ENCODE results near the gene LATS1. TPM values are rescaled to one million over a fixed set of nuclear protein-coding genes. Genes with fewer than 3 reads are reported as not detected.
"Not testable (repeated sequence)": the region's sequence is repeated elsewhere in the genome, so short reads cannot be mapped to it uniquely, and the experiment has no call there.

LATS1 gene
- total RNA-seq, 2 donors from 2014 or later, result 28.7 to 44.8 TPM

- Histone ChIP-seq H3K4me3 (no peak overlapping the region), H3K36me3 (no peaks in the 10 kb centered on the region), H3K27ac (no peak overlapping the region), H3K4me1 (replicated peaks) (no peaks in the 10 kb centered on the region), H3K27me3 (replicated peaks; ENCODE audit: insufficient read depth) (no peaks in the 10 kb centered on the region), H3K9me3 (no peaks in the 10 kb centered on the region)
- WGBS, result 92% methylated on average over 8 of the region's 8 CpGs
- TF ChIP-seq POLR2A (IDR thresholded peaks at IDR 0.05) (no peak), CTCF (IDR thresholded peaks at IDR 0.05) (no peak), POLR2AphosphoS5 (IDR thresholded peaks at IDR 0.05) (no peak)
- intact Hi-C loops (cut with DNase I), result no loop called here
- no peak for DNase-seq (ENCODE audit: low spot score)
Observed at GRCh38 chr6:149751239-149751638, 33.3 kb upstream of the LATS1 start.

GRCh38 chr6:149750136-149750609, 32.3 kb upstream of the LATS1 start:
- H3K27ac ChIP-seq, result peak overlapping the region; percentile 86 to 91
- TF ChIP-seq POLR2A (IDR thresholded peaks at IDR 0.05) (no peak), CTCF (IDR thresholded peaks at IDR 0.05) (no peak), POLR2AphosphoS5 (IDR thresholded peaks at IDR 0.05) (no peak)
- no peaks in the 10 kb centered on the region for H3K36me3 ChIP-seq
- H3K4me3 ChIP-seq, result peak overlapping the region; percentile 81 to 96
- intact Hi-C loops (cut with DNase I), result no loop called here
- no peaks in the 10 kb centered on the region for H3K9me3 ChIP-seq
- no peaks in the 10 kb centered on the region for H3K27me3 ChIP-seq (replicated peaks; ENCODE audit: insufficient read depth)
- peak; percentile 24 for DNase-seq (ENCODE audit: low spot score)
- WGBS, result 0% methylated on average over 25 of the region's 25 CpGs
- H3K4me1 ChIP-seq (replicated peaks), result peaks cover 6% of the 10 kb centered on the region

GRCh38 chr6:149749594-149750135, 31.8 kb upstream of the LATS1 start, which contains the start of gene PCMT1:
TSS of gene PCMT1 (plus strand) at chr6:149749741. CDS start at chr6:149749902, 161 bp downstream.
- Histone ChIP-seq H3K36me3 (no peaks in the 10 kb centered on the region), H3K9me3 (no peaks in the 10 kb centered on the region), H3K27me3 (replicated peaks; ENCODE audit: insufficient read depth) (no peaks in the 10 kb centered on the region), H3K4me3 (peak within 1 kb of the TSS; percentile 81 to 96), H3K27ac (peak within 1 kb of the TSS; percentile 86 to 91), H3K4me1 (replicated peaks) (peaks cover 6% of the 10 kb centered on the region)
- 0% methylated on average over 49 of the region's 60 CpGs for WGBS
- TF ChIP-seq POLR2AphosphoS5 (IDR thresholded peaks at IDR 0.05) (peak; percentile 89), CTCF (IDR thresholded peaks at IDR 0.05) (no peak), POLR2A (IDR thresholded peaks at IDR 0.05) (peak; percentile 73)
- peak; percentile 87 for DNase-seq (ENCODE audit: low spot score)
- intact Hi-C loops (cut with DNase I), result no loop called here

- peak overlapping the region; percentile 86 to 91 for H3K27ac ChIP-seq
- DNase-seq (ENCODE audit: low spot score); H3K36me3 ChIP-seq; H3K27me3 ChIP-seq (replicated peaks; ENCODE audit: insufficient read depth); H3K9me3 ChIP-seq; intact Hi-C loops (cut with DNase I); H3K4me1 ChIP-seq (replicated peaks): not testable (repeated sequence)
- WGBS, result 0% methylated on average over 24 of the region's 38 CpGs
- peak overlapping the region; percentile 81 to 96 for H3K4me3 ChIP-seq
Observed at GRCh38 chr6:149749082-149749593, 31.2 kb upstream of the LATS1 start.

- Histone ChIP-seq H3K9me3 (no peaks in the 10 kb centered on the region), H3K27ac (peak within 1 kb of the TSS; percentile 61 to 72), H3K4me1 (replicated peaks) (peaks cover 6% of the 10 kb centered on the region), H3K4me3 (peak within 1 kb of the TSS; percentile 60 to 73), H3K36me3 (no peaks in the 10 kb centered on the region), H3K27me3 (replicated peaks; ENCODE audit: insufficient read depth) (no peaks in the 10 kb centered on the region)
- WGBS, result 5% methylated on average over 41 of the region's 41 CpGs
- TF ChIP-seq CTCF (IDR thresholded peaks at IDR 0.05) (peak; percentile 24 to 78 (median 68)), POLR2A (IDR thresholded peaks at IDR 0.05) (no peak), POLR2AphosphoS5 (IDR thresholded peaks at IDR 0.05) (peak; percentile 95)
- intact Hi-C loops (cut with DNase I), result no loop called here
- DNase-seq (ENCODE audit: low spot score), result peak; percentile 84
Observed at GRCh38 chr6:149746147-149746946, 28.4 kb upstream of the LATS1 start, which contains the start of gene NUP43. TSS of gene NUP43 (minus strand) at chr6:149746529. CDS start at chr6:149746495, 34 bp downstream.

- intact Hi-C loops (cut with DNase I); H3K36me3 ChIP-seq; DNase-seq (ENCODE audit: low spot score); H3K27me3 ChIP-seq (replicated peaks; ENCODE audit: insufficient read depth); H3K4me1 ChIP-seq (replicated peaks); H3K27ac ChIP-seq; H3K9me3 ChIP-seq: not testable (repeated sequence)
- peak overlapping the region in 1 of 2 donors; percentile 60 for H3K4me3 ChIP-seq
- WGBS, result 79% methylated on average over 10 of the region's 10 CpGs
Observed at GRCh38 chr6:149745252-149745651, 27.4 kb upstream of the LATS1 start.
